Measurements from ENCODE around the gene FAM110A.

DNA sequence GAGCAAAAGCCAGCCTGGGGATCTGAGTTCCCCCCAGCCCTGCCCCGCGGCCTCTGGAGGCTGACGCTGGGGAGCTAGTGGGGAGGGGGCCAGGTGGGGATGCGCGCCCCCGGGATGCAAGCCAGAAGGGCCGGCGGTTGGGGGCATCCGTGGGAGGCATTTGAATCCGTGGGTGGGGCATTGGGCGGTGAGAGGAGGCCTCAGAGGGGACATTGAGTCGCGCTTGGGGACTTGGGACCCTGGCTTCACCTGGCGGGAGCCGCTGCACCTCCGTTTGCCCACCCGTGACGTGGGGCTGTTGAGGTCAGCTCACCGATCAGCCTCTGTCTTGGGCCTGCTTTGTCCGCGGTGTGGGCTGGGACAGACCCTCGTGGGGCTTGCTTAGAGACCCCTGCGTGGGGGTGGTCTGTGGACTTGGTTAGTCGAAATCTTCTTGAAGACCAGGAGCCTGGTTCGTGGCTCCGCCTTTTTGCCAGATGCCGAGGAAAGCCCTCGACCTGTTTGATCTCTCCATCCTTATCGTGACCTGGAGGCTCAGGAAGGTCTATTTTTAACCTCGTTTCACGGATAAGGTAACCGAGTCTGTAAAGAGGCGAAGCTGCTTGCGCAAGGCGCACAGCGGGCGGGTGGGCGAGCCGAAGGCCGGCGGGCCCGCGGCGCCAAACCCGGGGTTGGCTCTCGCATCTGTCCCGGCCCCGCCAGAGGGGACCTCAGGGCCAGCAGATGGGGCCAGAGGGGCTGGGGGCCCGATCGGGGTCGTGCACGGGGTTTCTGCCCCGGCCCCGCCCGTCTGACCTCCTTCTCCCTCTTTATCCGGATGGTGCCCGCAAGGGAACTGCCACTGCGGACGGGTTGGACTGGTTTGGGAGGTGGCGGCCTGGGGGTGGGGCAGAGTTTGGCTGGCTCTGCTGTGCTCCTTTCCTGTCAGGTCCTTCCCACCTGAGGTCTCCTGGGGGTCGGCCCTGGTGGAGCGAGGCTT, 8.3 kb downstream of the FAM110A start:
- TF ChIP-seq, protein P1, sequence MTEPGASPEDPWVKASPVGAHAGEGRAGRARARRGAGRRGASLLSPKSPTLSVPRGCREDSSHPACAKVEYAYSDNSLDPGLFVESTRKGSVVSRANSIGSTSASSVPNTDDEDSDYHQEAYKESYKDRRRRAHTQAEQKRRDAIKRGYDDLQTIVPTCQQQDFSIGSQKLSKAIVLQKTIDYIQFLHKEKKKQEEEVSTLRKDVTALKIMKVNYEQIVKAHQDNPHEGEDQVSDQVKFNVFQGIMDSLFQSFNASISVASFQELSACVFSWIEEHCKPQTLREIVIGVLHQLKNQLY (CRISPR knock-in tag; conservative IDR thresholded peaks at IDR 0.05) = no peak
- TF ChIP-seq ZNF140 (CRISPR knock-in tag; IDR thresholded peaks at IDR 0.05) (no peak), ZZZ3 (IDR thresholded peaks at IDR 0.05) (no peak), MYBL2 (IDR thresholded peaks at IDR 0.05; ENCODE audit: low read depth) (no peak), MYBL2 (CRISPR knock-in tag; IDR thresholded peaks at IDR 0.05; ENCODE audit: borderline replicate concordance) (no peak), SIX5 (IDR thresholded peaks at IDR 0.05; ENCODE audit: borderline replicate concordance in 1 of 2, insufficient read depth in 1 of 2, low read depth in 1 of 2, low read length in 2 of 2) (no peak), RFX1 (IDR thresholded peaks at IDR 0.05) (no peak)
- TF ChIP-seq, protein P2, sequence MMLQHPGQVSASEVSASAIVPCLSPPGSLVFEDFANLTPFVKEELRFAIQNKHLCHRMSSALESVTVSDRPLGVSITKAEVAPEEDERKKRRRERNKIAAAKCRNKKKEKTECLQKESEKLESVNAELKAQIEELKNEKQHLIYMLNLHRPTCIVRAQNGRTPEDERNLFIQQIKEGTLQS (IDR thresholded peaks at IDR 0.05) = no peak
- TF ChIP-seq, protein P2 (CRISPR knock-in tag; conservative IDR thresholded peaks at IDR 0.05) = no peak
